HepG2 (cell line): Measurements from ENCODE around the gene BRD3. TPM values are rescaled to one million over a fixed set of nuclear protein-coding genes. Genes with fewer than 3 reads are reported as not detected.
A peak's percentile ranks its signal among the peaks of the same experiment; 100 is the strongest.

Experiments
- AGO2 ChIP-seq: fragments of 200-400 bp; formaldehyde crosslinking; optimal IDR thresholded peaks from 2 replicates; pipeline ENCODE3; 2017; ENCODE audit warnings: mild to moderate bottlenecking, low read depth, low read length, moderate library complexity
- WIZ ChIP-seq: sonication (generic); formaldehyde crosslinking; IDR thresholded peaks from 2 replicates; pipeline ENCODE4 v1.5.1; 2020; ENCODE audit warnings: mild to moderate bottlenecking, missing genetic modification reagents
- polyA plus RNA-seq, 8 experiments: library from polyadenylated mRNA; depleted of rRNA in 3 of 8; stranded (reverse) in 7 of 8; unstranded in 1 of 8; fragments of >200 nt; fragmentation: Illumina TruSeq in 4 of 8; extraction: Trizol in 4 of 8; gene quantifications; 2 replicates each; pipeline versions ENCODE4 v1.2.1 to v1.2.3, GENCODE V29; 2011 to 2016; ENCODE audit warnings: low read depth in 4 of 8, missing spikeins in 1 of 8, mixed read lengths in 1 of 8; ENCODE audit not compliant: insufficient read depth in 1 of 8
- total RNA-seq, 5 experiments: library from RNA; depleted of rRNA; stranded (reverse); fragments of >200 nt; fragmentation: Illumina TruSeq; extraction: Trizol; gene quantifications; 2 replicates each; pipeline ENCODE4 v1.2.3, GENCODE V29; 2016; ENCODE audit warnings: low read depth in 1 of 5
- TF ChIP-seq, protein P1 (sequence below): sonication (generic); formaldehyde crosslinking; IDR thresholded peaks from 2 replicates; pipeline ENCODE4 v1.5.1; 2020; ENCODE audit warnings: mild to moderate bottlenecking, missing genetic modification reagents, moderate library complexity
- TF ChIP-seq, protein P2 (sequence below), 2 experiments: IDR thresholded peaks; 2 replicates each; pipeline ENCODE4 v1.6.1; 2011 to 2012; ENCODE audit warnings: low read length in 2 of 2, borderline replicate concordance in 1 of 2, low read depth in 1 of 2, mild to moderate bottlenecking in 1 of 2, moderate library complexity in 1 of 2

Gene BRD3
- total and polyA plus RNA-seq, 2 of the 13 experiments (the other 11 are each of a cell fraction or from before 2014, with no cell fraction given): 5.9 to 12.9 TPM

DNA sequence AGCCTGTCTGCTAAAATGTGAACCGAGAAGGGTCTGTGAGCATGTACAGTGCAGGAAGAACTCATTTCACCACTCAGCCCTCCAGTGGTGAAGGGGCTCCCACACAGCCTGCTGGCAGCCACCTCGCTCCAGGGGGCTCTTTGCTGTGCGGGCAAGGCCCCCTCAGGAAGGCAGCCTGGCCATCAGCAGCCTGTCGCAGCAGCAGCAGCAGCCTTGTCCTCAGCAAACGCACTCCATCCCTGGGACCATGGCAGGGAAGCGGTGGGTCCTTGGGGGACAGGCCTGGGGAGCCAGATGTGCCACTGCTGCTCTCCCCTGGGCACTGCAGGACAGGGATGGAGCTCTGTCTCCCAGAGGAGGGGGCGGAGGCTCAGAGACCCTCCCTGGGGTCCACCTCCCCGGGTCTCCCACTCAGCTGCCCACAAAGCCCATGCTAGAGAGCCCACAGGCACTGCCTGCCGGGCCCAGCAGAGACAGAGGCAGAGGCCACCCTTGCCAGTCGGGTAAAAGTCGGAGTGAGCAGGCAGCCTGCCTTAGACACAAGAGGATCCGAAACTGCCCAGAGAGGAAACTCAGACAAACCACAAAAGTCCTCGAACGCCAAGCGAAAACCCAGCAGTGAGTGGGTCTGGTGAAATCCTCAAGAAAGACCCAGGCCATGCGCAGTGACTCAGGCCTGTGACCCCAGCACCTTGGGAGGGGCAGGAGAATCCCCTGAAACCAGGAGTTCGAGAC, 8.0 kb downstream of the BRD3 start (continued):
- TF ChIP-seq, protein P1, sequence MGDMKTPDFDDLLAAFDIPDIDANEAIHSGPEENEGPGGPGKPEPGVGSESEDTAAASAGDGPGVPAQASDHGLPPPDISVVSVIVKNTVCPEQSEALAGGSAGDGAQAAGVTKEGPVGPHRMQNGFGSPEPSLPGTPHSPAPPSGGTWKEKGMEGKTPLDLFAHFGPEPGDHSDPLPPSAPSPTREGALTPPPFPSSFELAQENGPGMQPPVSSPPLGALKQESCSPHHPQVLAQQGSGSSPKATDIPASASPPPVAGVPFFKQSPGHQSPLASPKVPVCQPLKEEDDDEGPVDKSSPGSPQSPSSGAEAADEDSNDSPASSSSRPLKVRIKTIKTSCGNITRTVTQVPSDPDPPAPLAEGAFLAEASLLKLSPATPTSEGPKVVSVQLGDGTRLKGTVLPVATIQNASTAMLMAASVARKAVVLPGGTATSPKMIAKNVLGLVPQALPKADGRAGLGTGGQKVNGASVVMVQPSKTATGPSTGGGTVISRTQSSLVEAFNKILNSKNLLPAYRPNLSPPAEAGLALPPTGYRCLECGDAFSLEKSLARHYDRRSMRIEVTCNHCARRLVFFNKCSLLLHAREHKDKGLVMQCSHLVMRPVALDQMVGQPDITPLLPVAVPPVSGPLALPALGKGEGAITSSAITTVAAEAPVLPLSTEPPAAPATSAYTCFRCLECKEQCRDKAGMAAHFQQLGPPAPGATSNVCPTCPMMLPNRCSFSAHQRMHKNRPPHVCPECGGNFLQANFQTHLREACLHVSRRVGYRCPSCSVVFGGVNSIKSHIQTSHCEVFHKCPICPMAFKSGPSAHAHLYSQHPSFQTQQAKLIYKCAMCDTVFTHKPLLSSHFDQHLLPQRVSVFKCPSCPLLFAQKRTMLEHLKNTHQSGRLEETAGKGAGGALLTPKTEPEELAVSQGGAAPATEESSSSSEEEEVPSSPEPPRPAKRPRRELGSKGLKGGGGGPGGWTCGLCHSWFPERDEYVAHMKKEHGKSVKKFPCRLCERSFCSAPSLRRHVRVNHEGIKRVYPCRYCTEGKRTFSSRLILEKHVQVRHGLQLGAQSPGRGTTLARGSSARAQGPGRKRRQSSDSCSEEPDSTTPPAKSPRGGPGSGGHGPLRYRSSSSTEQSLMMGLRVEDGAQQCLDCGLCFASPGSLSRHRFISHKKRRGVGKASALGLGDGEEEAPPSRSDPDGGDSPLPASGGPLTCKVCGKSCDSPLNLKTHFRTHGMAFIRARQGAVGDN: 0 out of 2 replicates have a peak, but pooled peaks have one; percentile 6
- TF ChIP-seq AGO2: peak; percentile 68
- no peak for TF ChIP-seq WIZ (CRISPR knock-in tag)
- TF ChIP-seq, protein P2, sequence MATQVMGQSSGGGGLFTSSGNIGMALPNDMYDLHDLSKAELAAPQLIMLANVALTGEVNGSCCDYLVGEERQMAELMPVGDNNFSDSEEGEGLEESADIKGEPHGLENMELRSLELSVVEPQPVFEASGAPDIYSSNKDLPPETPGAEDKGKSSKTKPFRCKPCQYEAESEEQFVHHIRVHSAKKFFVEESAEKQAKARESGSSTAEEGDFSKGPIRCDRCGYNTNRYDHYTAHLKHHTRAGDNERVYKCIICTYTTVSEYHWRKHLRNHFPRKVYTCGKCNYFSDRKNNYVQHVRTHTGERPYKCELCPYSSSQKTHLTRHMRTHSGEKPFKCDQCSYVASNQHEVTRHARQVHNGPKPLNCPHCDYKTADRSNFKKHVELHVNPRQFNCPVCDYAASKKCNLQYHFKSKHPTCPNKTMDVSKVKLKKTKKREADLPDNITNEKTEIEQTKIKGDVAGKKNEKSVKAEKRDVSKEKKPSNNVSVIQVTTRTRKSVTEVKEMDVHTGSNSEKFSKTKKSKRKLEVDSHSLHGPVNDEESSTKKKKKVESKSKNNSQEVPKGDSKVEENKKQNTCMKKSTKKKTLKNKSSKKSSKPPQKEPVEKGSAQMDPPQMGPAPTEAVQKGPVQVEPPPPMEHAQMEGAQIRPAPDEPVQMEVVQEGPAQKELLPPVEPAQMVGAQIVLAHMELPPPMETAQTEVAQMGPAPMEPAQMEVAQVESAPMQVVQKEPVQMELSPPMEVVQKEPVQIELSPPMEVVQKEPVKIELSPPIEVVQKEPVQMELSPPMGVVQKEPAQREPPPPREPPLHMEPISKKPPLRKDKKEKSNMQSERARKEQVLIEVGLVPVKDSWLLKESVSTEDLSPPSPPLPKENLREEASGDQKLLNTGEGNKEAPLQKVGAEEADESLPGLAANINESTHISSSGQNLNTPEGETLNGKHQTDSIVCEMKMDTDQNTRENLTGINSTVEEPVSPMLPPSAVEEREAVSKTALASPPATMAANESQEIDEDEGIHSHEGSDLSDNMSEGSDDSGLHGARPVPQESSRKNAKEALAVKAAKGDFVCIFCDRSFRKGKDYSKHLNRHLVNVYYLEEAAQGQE (IDR thresholded peaks at IDR 0.05; ENCODE audit: borderline replicate concordance in 1 of 2, low read depth in 1 of 2, low read length in 2 of 2): no peak
